PC-9 (cell line): ENCODE measurements around the gene TXLNB.

Experiments used
- EZH2 ChIP-seq: fragments of 200-600 bp; sonication (generic); IDR thresholded peaks from 2 replicates; pipeline ENCODE4 v1.8.0; 2017; ENCODE audit warnings: antibody characterized with exemption, low read depth
- TF ChIP-seq, protein P1 (sequence below): fragments of 200-600 bp; sonication (generic); conservative IDR thresholded peaks from 2 replicates; pipeline ENCODE4 v1.6.1; 2017; ENCODE audit warnings: mixed run types, antibody characterized with exemption, mild to moderate bottlenecking, moderate library complexity

DNA sequence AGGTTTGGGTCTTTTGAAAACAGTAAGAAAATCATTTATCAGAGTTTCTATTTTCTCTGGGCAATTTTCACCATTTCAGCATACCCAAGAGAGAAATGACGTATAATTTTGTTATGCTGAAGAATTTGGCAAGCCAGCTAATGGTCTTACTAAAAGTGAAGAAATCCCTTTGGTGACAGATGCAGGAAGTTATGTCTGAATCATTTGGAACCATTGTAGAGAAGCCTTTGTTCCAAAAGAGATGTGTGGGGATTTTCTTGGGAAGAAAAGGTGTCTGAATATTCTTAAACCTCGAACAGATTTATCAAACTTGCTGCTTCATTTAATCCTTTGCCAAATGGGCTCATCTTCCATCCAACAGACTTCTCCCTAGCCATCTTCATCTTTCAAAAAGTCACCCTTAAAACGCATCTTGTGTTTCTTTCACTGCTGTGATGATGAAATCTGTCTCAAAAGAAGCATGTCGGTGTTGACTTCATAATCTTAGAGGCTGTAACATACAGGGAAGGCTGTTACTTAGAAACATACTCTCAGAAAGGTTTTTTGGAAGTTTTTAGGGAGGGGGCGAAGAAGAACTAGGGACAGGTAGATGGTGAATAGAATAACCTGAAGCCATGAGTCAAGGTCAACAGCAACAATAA, 43.1 kb upstream of the TXLNB start:
- TF ChIP-seq, protein P1, sequence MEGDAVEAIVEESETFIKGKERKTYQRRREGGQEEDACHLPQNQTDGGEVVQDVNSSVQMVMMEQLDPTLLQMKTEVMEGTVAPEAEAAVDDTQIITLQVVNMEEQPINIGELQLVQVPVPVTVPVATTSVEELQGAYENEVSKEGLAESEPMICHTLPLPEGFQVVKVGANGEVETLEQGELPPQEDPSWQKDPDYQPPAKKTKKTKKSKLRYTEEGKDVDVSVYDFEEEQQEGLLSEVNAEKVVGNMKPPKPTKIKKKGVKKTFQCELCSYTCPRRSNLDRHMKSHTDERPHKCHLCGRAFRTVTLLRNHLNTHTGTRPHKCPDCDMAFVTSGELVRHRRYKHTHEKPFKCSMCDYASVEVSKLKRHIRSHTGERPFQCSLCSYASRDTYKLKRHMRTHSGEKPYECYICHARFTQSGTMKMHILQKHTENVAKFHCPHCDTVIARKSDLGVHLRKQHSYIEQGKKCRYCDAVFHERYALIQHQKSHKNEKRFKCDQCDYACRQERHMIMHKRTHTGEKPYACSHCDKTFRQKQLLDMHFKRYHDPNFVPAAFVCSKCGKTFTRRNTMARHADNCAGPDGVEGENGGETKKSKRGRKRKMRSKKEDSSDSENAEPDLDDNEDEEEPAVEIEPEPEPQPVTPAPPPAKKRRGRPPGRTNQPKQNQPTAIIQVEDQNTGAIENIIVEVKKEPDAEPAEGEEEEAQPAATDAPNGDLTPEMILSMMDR = no peak
- no peak for TF ChIP-seq EZH2
